B cell (primary cell): ENCODE results near the gene SMAD7. TPM values are rescaled to one million over a fixed set of nuclear protein-coding genes. Genes with fewer than 3 reads are reported as not detected.
A peak's percentile ranks its signal among the peaks of the same experiment; 100 is the strongest.

Experiments used
- ATAC-seq: fragments of 200-7000 bp; cut with Tn5 transposase; one replicate; pipeline ENCODE4 v1.10.0; 2021; ENCODE audit warnings: low read depth, mild to moderate bottlenecking, moderate number of reproducible peaks, moderate library complexity
- CTCF ChIA-PET: fragments of 350-600 bp; sonication (Branson Sonifier 250); formaldehyde crosslinking; loops from one replicate; lab custom pipeline; 2021; ENCODE audit warnings: antibody characterized with exemption, inconsistent platforms; lab: Charles Lee
- POLR2A ChIA-PET: fragments of 350-600 bp; sonication (Branson Sonifier 250); formaldehyde crosslinking; loops from one replicate; lab custom pipeline; 2021; ENCODE audit warnings: antibody characterized with exemption; lab: Charles Lee
- DNase-seq: peaks from one replicate; pipeline ENCODE4 v3.0.0; 2013
- H2AFZ ChIP-seq: 2 replicates; pipeline ENCODE4 v1.6.1; 2012; ENCODE audit warnings: mild to moderate bottlenecking, low read depth, low read length; ENCODE audit not compliant: insufficient read depth, poor library complexity, severe bottlenecking
- H3K27ac ChIP-seq, 2 donors: 1 replicate in 1 of 2; 2 replicates in 1 of 2; pipeline ENCODE4 v1.5.1; 2012 to 2013; ENCODE audit warnings: low read length in 2 of 2, mild to moderate bottlenecking in 2 of 2, moderate library complexity in 1 of 2
- H3K27me3 ChIP-seq, 4 experiments: fragments of 200-600 bp in 1 of 4; sonication (generic) in 1 of 4; replicated peaks in 1 of 4; 1 replicate in 2 of 4; 2 replicates in 2 of 4; pipeline versions ENCODE4 v1.6.1 to v1.7.0; 2013 to 2016; ENCODE audit warnings: low read length in 3 of 4, mild to moderate bottlenecking in 2 of 4, mixed read lengths in 1 of 4, moderate library complexity in 1 of 4; ENCODE audit not compliant: insufficient read depth in 4 of 4, control insufficient read depth in 3 of 4; ENCODE audit errors: control extremely low read depth in 1 of 4
- H3K36me3 ChIP-seq, 2 experiments: replicated peaks in 1 of 2; 1 replicate in 1 of 2; 2 replicates in 1 of 2; pipeline versions ENCODE4 v1.6.1 to v1.7.1; 2013; ENCODE audit warnings: low read length in 1 of 2; ENCODE audit not compliant: insufficient read depth in 2 of 2, control insufficient read depth in 1 of 2; ENCODE audit errors: control extremely low read depth in 1 of 2, extremely low read depth in 1 of 2
- H3K4me1 ChIP-seq, 2 donors: fragments of 200-600 bp in 1 of 2; sonication (generic) in 1 of 2; 1 replicate in 1 of 2; 2 replicates in 1 of 2; pipeline versions ENCODE4 v1.5.1 to v1.6.1; 2013 to 2017; ENCODE audit warnings: low read length in 2 of 2; ENCODE audit not compliant: control insufficient read depth in 2 of 2, insufficient read depth in 2 of 2
- H3K4me2 ChIP-seq: replicated peaks from 2 replicates; pipeline ENCODE3; 2012; ENCODE audit warnings: mild to moderate bottlenecking, low read depth, low read length; ENCODE audit not compliant: poor library complexity, severe bottlenecking
- H3K4me3 ChIP-seq, 5 experiments: fragments of 200-600 bp in 1 of 5; sonication (generic) in 1 of 5; 1 replicate in 3 of 5; 2 replicates in 2 of 5; pipeline versions ENCODE4 v1.5.1 to v1.7.0; 2011 to 2016; ENCODE audit warnings: low read length in 4 of 5, mild to moderate bottlenecking in 4 of 5, low read depth in 2 of 5, control low read depth in 1 of 5, moderate library complexity in 1 of 5; ENCODE audit not compliant: insufficient read depth in 1 of 5; ENCODE audit errors: control extremely low read depth in 1 of 5, extremely low read depth in 1 of 5
- H3K79me2 ChIP-seq: fragments of 200-600 bp; sonication (generic); one replicate; pipeline ENCODE4 v1.6.0; 2016; ENCODE audit warnings: low read length; ENCODE audit not compliant: control insufficient read depth, insufficient read depth
- H3K9ac ChIP-seq: fragments of 200-600 bp; sonication (generic); 2 replicates; pipeline ENCODE4 v1.6.1; 2017; ENCODE audit warnings: mild to moderate bottlenecking, low read length, moderate library complexity
- H3K9me3 ChIP-seq, 3 donors: one replicate each; pipeline versions ENCODE4 v1.6.1 to v1.7.1; 2013; ENCODE audit warnings: low read length in 2 of 3; ENCODE audit not compliant: control insufficient read depth in 2 of 3, insufficient read depth in 1 of 3; ENCODE audit errors: control extremely low read depth in 1 of 3
- H4K20me1 ChIP-seq: 2 replicates; pipeline ENCODE4 v1.6.0; 2012; ENCODE audit warnings: mild to moderate bottlenecking, low read length; ENCODE audit not compliant: insufficient read depth, control insufficient read depth, poor library complexity, severe bottlenecking
- H3K27ac Mint-ChIP-seq: one replicate; pipeline ENCODE4 v1.8.0; 2021; ENCODE audit warnings: mixed read lengths
- H3K27me3 Mint-ChIP-seq: one replicate; pipeline ENCODE4 v1.8.0; 2021; ENCODE audit warnings: mixed read lengths
- H3K4me1 Mint-ChIP-seq: one replicate; pipeline ENCODE4 v1.8.0; 2021; ENCODE audit warnings: mixed read lengths
- H3K4me3 Mint-ChIP-seq: one replicate; pipeline ENCODE4 v1.8.0; 2021; ENCODE audit warnings: mixed read lengths
- H3K9me3 Mint-ChIP-seq: one replicate; pipeline ENCODE4 v1.8.0; 2022; ENCODE audit warnings: mixed read lengths; ENCODE audit not compliant: insufficient read depth
- CTCF ChIP-seq: fragments of 200-600 bp; IDR thresholded peaks from one replicate; pipeline ENCODE4 v1.8.0; 2022; ENCODE audit warnings: antibody characterized with exemption, mild to moderate bottlenecking
- EZH2 ChIP-seq: IDR thresholded peaks from 2 replicates; pipeline ENCODE4 v1.6.1; 2012; ENCODE audit warnings: borderline replicate concordance, low read depth, mild to moderate bottlenecking, moderate library complexity, low read length; ENCODE audit not compliant: insufficient read depth, poor library complexity, severe bottlenecking
- WGBS: methylation state at CpG from one replicate; pipeline ENCODE4 v1.1.5; 2013; ENCODE audit warnings: missing lambda C conversion rate; ENCODE audit not compliant: insufficient coverage; 5-methylcytosine and 5-hydroxymethylcytosine counted together
- intact Hi-C: fragments of 100-400 bp; cut with micrococcal nuclease; formaldehyde crosslinking; loops from one replicate; pipeline ENCODE4 v1.10.0; 2022
- polyA plus RNA-seq: library from polyadenylated mRNA; depleted of rRNA; stranded (reverse); fragments of >200 nt; gene quantifications from 2 replicates; pipeline ENCODE4 v1.2.3, GENCODE V29; 2012
- total RNA-seq, 2 donors: library from RNA; stranded (reverse); fragments of 120-200 nt in 1 of 2; gene quantifications; 1 replicate in 1 of 2; 2 replicates in 1 of 2; pipeline versions ENCODE4 v1.2.3 to v1.2.4, GENCODE V29; 2013 to 2022

SMAD7 gene
- total and polyA plus RNA-seq, 2 donors (not counting 1 experiment from before 2014, with no cell fraction given) = 10.1 to 20.9 TPM

GRCh38 chr18:48934723-48935432 lies 15.9 kb downstream of the SMAD7 start:
- Histone ChIP-seq H3K36me3 (no peaks in the 10 kb centered on the region), H3K4me3 (peak overlapping the region in 3 of 5 experiments; percentile 13 to 53 (median 38)), H3K27me3 (no peaks in the 10 kb centered on the region), H2AFZ (peak overlapping the region; percentile 62), H3K9me3 (no peaks in the 10 kb centered on the region), H3K4me2 (peak overlapping the region; percentile 79), H3K27ac (peak overlapping the region; percentile 39 to 79), H3K9ac (peak overlapping the region; percentile 60), H3K79me2 (peaks cover 83% of the 10 kb centered on the region), H3K4me1 (peaks cover 64 to 81% of the 10 kb centered on the region in 2 donors), H4K20me1 (no peaks in the 10 kb centered on the region)
- ChIA-PET CTCF (interaction anchor here (1.1 kb wide), 1 partner anchor 9 kb away, joined by 3 read pairs; no protein-coding TSS in a partner anchor), POLR2A (interaction anchor here (0.6 to 2.2 kb wide), 4 partner anchors 13 to 22 kb away, joined by 3 to 8 read pairs (median 4); no protein-coding TSS in a partner anchor)
- peak overlapping the region; percentile 83 for H3K27ac Mint-ChIP-seq
- ATAC-seq = peak; percentile 4
- H3K9me3 Mint-ChIP-seq = no peaks in the 10 kb centered on the region
- no peak for TF ChIP-seq EZH2
- TF ChIP-seq CTCF = no peak
- peak overlapping the region; percentile 77 for H3K4me3 Mint-ChIP-seq
- intact Hi-C loops = no loop called here
- peak; percentile 46 for DNase-seq
- 14% methylated on average over 9 of the region's 14 CpGs for WGBS
- H3K4me1 Mint-ChIP-seq = peaks cover 93% of the 10 kb centered on the region
- no peaks in the 10 kb centered on the region for H3K27me3 Mint-ChIP-seq

GRCh38 chr18:48934415-48934722 lies 16.4 kb downstream of the SMAD7 start:
- CTCF ChIA-PET = interaction anchor here (1.1 kb wide), 1 partner anchor 10 kb away, joined by 3 read pairs; no protein-coding TSS in a partner anchor
- no peaks in the 10 kb centered on the region for H3K27me3 Mint-ChIP-seq
- H3K27ac Mint-ChIP-seq = peak overlapping the region; percentile 89
- intact Hi-C loops = no loop called here
- peak overlapping the region; percentile 60 for H3K9ac ChIP-seq
- H3K36me3 ChIP-seq = no peaks in the 10 kb centered on the region
- peaks cover 83% of the 10 kb centered on the region for H3K79me2 ChIP-seq
- peak overlapping the region; percentile 79 for H3K4me2 ChIP-seq
- peak; percentile 41 for DNase-seq
- H3K9me3 ChIP-seq = no peaks in the 10 kb centered on the region
- H3K9me3 Mint-ChIP-seq = no peaks in the 10 kb centered on the region
- peaks cover 64 to 81% of the 10 kb centered on the region in 2 donors for H3K4me1 ChIP-seq
- peak overlapping the region; percentile 39 to 79 for H3K27ac ChIP-seq
- no peak for TF ChIP-seq EZH2
- no peak for TF ChIP-seq CTCF
- no peak overlapping the region for H2AFZ ChIP-seq
- WGBS = no CpG with 5 or more reads among the region's 3 CpGs
- H3K4me3 Mint-ChIP-seq = peak overlapping the region; percentile 77
- H3K27me3 ChIP-seq = no peaks in the 10 kb centered on the region
- no peak for ATAC-seq
- no peaks in the 10 kb centered on the region for H4K20me1 ChIP-seq
- peaks cover 92% of the 10 kb centered on the region for H3K4me1 Mint-ChIP-seq
- H3K4me3 ChIP-seq = peak overlapping the region in 2 of 5 experiments; percentile 3 to 20
- POLR2A ChIA-PET = interaction anchor here (0.6 to 2.2 kb wide), 5 partner anchors 9 to 100 kb away, joined by 3 to 8 read pairs (median 6); no protein-coding TSS in a partner anchor
